Urinary bladder (tissue), 4 donors: Measurements from ENCODE around the gene PITPNM3. TPM values are rescaled to one million over a fixed set of nuclear protein-coding genes. Genes with fewer than 3 reads are reported as not detected.

Experiments used
- DNase-seq: peaks from one replicate; pipeline ENCODE4 v3.0.0-alpha.2; 2015; ENCODE audit errors: extremely low spot score
- H3K27ac ChIP-seq: one replicate; pipeline ENCODE4 v1.5.1; 2013; ENCODE audit warnings: low read depth, mild to moderate bottlenecking, moderate library complexity
- H3K36me3 ChIP-seq: one replicate; pipeline ENCODE4 v1.6.1; 2013; ENCODE audit warnings: mild to moderate bottlenecking, moderate library complexity; ENCODE audit not compliant: insufficient read depth
- H3K4me1 ChIP-seq: one replicate; pipeline ENCODE4 v1.6.1; 2013; ENCODE audit warnings: mild to moderate bottlenecking, moderate library complexity; ENCODE audit not compliant: insufficient read depth
- H3K4me3 ChIP-seq: one replicate; pipeline ENCODE4 v1.5.1; 2013; ENCODE audit warnings: low read depth, low read length
- WGBS: extraction: QIAGEN DNeasy Blood & Tissue Kit; methylation state at CpG from one replicate; pipeline ENCODE4 v1.1.7; 2013; 5-methylcytosine and 5-hydroxymethylcytosine counted together
- polyA plus RNA-seq: library from polyadenylated mRNA; stranded (reverse); fragments of 200-250 nt; gene quantifications from one replicate; pipeline ENCODE4 v1.2.3, GENCODE V29; 2013
- total RNA-seq: library from RNA; depleted of rRNA; stranded (reverse); fragments of >200 nt; gene quantifications from one replicate; pipeline ENCODE4 v1.2.3, GENCODE V29; 2014
- donor health status: healthy with polysubstance abuse.
- donor health status: healthy.

The PITPNM3 gene
- total and polyA plus RNA-seq, 2 donors: 2.3 to 10.1 TPM

DNA sequence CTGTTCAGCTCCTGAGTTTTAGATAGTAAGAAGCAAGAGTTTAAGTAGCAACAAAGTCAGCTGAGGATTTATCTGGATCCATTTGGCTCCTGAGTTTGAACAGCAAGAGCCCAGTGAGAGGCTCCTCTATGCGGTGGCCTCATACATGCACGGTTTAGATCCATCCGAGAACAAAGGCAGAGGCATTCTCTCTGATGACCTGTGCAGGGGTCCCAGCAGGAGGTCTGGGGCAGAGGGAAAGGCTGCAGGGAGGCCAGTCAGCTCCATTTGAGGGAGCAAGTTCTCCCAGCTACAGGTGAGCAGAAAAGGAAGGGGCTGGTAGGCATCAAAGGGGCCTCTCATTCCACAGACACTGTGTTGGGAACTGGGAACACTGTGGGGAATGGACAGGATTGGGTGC is 16.5 kb downstream of the PITPNM3 start:
- WGBS: 71% methylated on average over 3 of the region's 3 CpGs
- no peaks in the 10 kb centered on the region for H3K4me1 ChIP-seq
- no peak for DNase-seq
- no peaks in the 10 kb centered on the region for H3K36me3 ChIP-seq
- no peak overlapping the region for H3K4me3 ChIP-seq
- no peak overlapping the region for H3K27ac ChIP-seq

DNA sequence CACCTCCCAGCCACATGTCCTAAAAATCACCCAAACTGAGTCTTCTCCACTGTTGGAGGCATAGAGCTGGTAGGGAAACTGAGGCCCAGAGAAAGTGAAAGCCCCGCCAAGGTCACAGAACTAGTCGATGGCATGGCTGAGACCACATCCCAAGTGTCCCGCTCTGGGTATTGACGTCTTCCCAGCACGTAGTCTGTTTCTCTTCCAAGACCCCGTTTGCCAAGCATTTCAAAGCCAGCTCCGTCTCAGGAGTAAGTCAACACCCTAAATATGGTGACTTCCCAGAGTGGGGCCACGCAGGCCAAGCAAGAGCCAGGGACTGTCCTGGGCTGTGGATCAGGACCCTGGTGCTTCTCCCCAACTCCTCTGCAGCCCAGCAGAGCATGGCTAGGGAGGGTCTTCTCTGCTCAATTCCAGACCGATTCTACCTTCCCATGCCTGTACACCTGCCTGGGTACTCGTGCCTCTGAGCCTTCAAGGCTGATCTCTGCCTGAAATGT is 19.7 kb downstream of the PITPNM3 start:
- DNase-seq: no peak
- WGBS: 85% methylated on average over 10 of the region's 10 CpGs
- Histone ChIP-seq H3K27ac (no peak overlapping the region), H3K4me3 (no peak overlapping the region), H3K36me3 (no peaks in the 10 kb centered on the region), H3K4me1 (no peaks in the 10 kb centered on the region)

DNA sequence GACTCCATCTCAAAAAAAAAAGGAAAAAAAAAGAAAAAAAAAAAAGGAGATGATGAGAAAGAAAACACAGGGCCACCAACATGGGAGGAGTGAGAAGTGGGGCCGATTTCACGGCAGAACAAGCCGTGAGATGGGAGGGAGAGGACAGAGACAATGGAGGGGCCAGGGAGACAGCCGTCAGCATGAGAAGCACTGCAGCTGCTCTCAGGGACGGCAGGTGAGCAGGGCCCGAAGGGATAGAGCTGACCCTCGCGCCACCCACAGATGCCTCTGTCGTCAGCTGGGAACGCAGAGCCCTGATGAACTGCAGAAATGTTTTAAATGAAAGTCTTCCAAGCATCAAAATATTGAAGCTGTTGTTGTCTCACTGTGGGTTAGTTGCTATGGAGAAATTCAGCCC is 20.3 kb downstream of the PITPNM3 start:
- no peak for DNase-seq
- Histone ChIP-seq H3K36me3 (no peaks in the 10 kb centered on the region), H3K27ac (no peak overlapping the region), H3K4me3 (no peak overlapping the region), H3K4me1 (no peaks in the 10 kb centered on the region)
- WGBS: 63% methylated on average over 10 of the region's 10 CpGs

DNA sequence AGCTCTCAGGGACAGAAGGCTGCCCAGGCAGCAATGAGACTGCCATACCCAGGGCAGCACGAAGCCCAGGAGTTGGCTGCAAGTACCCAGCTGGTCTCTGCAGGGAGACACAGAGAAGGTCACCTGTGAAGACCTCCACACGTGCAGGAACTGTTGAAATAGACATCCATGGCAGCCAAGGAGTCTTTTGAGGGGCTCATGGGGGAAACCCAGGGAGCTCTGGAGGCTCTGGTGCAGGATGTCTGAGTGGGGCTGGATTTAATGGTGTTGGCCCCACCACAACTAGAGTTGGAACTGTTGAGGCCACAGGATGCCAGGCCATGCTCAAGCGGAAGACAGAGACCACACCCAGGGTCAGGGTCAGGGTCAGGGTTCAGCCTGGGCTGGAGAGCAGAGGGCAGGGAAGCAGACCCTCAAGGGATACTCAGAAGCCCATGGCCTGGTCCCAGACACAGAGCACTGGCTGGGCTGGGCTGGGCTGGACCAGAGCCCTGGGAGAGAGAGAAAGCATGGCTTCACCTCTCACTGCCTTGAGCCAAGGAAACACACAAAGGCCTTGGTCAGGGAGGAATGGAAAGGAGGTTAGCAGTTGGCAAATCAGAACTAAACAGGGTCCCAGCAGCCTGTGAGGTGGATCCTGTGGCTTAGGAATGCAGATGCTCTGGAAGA is 21.4 kb downstream of the PITPNM3 start:
- DNase-seq: no peak
- Histone ChIP-seq H3K4me3 (no peak overlapping the region), H3K36me3 (no peaks in the 10 kb centered on the region), H3K27ac (no peak overlapping the region), H3K4me1 (no peaks in the 10 kb centered on the region)
- WGBS: 72% methylated on average over 3 of the region's 3 CpGs

DNA sequence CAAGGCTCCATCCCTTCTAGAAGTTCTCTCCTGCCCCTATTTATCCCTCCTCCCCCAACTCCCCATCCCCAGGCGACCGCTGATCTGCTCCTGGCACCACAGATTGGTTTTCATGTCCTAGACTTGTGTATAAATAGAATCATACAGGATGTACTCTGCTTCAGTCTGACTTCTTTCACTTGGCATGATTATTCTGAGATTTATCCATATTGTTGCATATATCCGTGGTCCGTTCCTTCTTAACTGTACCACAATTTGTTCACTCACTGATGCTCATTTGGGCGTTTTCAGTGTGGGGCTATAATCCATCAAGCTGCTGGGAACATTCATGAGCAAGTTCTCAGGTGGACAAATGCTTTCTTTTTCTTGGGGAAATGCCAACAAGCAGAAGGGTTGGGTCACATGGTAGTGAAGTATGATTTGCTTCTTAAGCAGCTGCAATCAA is 23.9 kb downstream of the PITPNM3 start:
- no peak overlapping the region for H3K27ac ChIP-seq
- no peak for DNase-seq

DNA sequence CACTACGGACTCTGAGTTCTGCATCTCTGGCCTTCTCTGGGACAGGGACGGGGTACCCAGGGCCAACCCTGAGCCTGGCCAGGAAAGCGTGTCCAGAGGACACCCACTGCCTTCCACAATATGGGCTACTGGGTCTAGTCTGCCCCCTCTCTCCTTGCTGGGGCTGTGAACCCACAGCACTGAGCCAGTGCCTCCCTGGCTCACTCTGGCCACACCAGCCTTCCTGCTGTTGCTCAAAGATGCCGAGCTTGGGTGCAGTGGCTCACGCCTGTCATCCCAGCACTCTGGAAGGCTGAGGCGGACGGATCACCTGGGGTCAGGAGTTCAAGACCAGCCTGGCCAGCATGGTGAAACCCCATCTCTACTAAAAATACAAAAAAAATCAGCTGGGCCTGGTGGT is 24.8 kb downstream of the PITPNM3 start:
- Histone ChIP-seq H3K4me3 (no peak overlapping the region), H3K4me1 (no peaks in the 10 kb centered on the region), H3K27ac (no peak overlapping the region), H3K36me3 (no peaks in the 10 kb centered on the region)
- WGBS: 85% methylated on average over 7 of the region's 7 CpGs
- DNase-seq: no peak

More for the DNA sequence above, 23.9 kb downstream of the PITPNM3 start:
- Histone ChIP-seq H3K36me3 (no peaks in the 10 kb centered on the region), H3K4me3 (no peak overlapping the region), H3K4me1 (no peaks in the 10 kb centered on the region)
- 58% methylated on average over 5 of the region's 5 CpGs for WGBS

DNA sequence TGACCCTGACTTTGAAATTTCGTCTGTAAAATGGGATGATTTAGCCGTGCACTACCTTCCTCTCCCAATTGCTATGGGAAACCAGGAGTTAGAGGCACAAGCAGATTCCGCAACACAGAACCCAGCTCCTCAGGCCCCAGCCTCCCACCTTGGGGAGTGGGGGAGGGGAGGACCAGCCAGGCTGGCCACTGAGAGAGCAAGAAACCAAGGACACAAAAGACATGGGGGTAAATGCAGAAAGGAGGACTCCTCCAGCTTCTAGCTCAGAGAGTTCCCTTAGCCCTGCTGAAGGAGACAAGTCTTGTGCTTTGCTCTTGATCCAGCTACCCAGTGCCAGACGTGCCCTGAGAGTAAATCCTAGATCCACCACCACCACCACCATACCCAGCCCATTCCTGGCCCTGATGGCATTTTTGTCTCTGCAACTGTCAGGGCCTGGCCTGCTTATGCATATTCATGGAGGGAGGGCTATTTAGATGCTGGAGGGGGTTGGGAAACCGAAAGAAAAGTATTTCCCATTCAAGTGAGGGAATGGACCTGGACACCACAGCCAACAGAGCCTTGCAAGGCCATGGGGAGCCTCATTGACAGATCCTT is 25.9 kb downstream of the PITPNM3 start:
- WGBS: 82% methylated on average over 5 of the region's 5 CpGs
- H3K4me3 ChIP-seq: no peak overlapping the region
- no peaks in the 10 kb centered on the region for H3K4me1 ChIP-seq
- no peak for DNase-seq
- no peaks in the 10 kb centered on the region for H3K36me3 ChIP-seq
- H3K27ac ChIP-seq: no peak overlapping the region

DNA sequence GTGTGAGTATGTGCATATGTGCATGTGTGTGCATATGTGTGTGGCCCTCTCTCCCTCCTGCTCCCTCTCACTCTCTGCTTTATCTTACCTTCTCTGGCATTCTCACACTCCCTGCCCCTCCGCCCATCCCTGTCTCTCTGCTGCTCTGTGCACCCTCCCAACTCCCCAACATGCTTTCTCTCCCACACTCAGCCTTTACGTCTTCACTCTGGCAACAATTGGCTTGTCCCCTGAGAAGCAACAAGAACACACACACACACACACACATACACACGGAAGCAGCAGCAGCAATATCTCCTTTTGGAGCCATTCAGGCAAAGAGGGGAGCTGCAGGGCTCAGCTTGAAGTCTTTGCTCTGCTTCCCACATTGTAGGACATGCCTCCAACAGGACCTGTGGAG is 27.8 kb downstream of the PITPNM3 start:
- Histone ChIP-seq H3K4me1 (no peaks in the 10 kb centered on the region), H3K4me3 (no peak overlapping the region), H3K36me3 (no peaks in the 10 kb centered on the region), H3K27ac (no peak overlapping the region)
- DNase-seq: no peak
- WGBS: 68% methylated on average over 3 of the region's 3 CpGs

DNA sequence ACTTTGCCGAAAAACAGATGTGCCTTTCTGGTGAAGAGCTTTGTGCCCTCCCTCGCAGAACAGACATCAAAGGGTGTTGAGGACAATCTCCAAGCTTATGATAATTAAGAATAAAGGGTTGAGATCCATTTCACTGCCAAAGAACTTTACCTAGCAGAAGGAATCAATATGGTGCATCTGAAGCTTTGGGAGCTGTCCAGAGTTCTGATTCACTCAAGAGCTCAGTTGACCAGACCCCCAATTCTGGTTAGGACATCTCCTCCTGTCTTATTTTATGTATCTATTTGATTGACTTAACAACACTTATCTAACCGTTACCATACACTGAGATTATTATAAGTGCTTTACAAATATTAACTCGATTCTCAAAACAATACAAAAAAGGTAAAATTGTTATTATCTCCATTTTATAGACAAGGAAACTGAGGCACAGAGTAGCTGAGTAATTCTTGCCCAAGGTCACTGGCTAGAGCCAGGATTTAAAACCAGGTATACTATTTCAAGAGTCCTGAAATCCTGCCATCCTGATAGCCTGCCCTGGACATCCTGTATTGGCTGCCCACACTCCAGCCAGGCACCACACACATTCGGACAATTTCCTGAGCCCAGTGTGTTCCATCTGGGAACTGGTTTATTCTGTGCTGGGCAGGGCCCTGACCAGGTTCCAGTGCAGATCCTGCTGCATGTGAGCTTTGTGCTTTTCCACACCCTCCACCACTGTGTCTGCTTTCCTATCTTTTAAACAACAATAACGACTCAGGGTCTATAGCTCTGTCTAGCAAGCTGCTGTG is 29.8 kb downstream of the PITPNM3 start:
- no peak for DNase-seq
- no peaks in the 10 kb centered on the region for H3K4me1 ChIP-seq
- no peaks in the 10 kb centered on the region for H3K36me3 ChIP-seq
- no peak overlapping the region for H3K4me3 ChIP-seq
- no peak overlapping the region for H3K27ac ChIP-seq
- 92% methylated on average over 6 of the region's 6 CpGs for WGBS

DNA sequence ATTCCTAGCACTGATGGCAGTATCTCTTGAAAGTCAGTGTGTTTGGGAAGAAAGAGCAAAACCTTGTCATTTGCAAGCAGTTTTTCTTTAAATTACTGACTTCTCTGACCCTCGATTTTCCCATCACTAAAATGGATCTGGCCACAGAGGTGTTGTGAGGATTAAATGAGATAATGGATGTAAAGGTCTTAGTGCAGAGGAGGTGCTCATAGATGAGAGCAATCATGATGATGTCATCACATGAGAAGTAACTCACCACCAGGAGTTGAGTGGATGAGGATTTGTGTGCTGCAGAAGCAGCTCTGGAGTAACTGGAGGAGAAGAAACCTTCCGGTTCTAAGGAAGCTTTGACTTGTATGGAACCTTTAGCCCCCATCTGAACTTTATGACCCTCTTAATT is 30.6 kb downstream of the PITPNM3 start:
- no peak for DNase-seq
- WGBS: 89% methylated on average over 2 of the region's 2 CpGs
- Histone ChIP-seq H3K4me3 (no peak overlapping the region), H3K36me3 (no peaks in the 10 kb centered on the region), H3K4me1 (no peaks in the 10 kb centered on the region), H3K27ac (no peak overlapping the region)

DNA sequence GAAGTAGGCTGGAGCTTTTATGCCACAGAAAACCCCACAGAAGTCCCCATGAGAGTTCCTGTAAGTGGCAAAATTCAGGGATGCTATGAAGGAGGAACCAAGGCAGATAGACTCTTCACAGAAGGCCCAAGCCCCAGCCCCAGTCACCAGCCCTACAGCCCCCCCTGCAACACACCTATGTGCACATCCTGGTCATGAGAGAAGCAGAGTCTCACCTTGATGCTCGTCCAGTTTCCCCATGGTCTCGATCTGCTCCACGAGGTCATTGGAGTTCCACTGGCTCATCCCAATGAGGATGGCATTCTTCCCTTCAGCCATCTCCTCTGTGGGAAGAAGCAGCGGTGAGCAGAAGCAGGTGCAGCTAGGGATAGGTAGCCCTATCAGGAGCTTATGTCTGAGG is 31.2 kb downstream of the PITPNM3 start:
- no peaks in the 10 kb centered on the region for H3K36me3 ChIP-seq
- H3K4me1 ChIP-seq: no peaks in the 10 kb centered on the region
- no peak overlapping the region for H3K4me3 ChIP-seq
- no peak for DNase-seq
- 90% methylated on average over 4 of the region's 4 CpGs for WGBS
- no peak overlapping the region for H3K27ac ChIP-seq

DNA sequence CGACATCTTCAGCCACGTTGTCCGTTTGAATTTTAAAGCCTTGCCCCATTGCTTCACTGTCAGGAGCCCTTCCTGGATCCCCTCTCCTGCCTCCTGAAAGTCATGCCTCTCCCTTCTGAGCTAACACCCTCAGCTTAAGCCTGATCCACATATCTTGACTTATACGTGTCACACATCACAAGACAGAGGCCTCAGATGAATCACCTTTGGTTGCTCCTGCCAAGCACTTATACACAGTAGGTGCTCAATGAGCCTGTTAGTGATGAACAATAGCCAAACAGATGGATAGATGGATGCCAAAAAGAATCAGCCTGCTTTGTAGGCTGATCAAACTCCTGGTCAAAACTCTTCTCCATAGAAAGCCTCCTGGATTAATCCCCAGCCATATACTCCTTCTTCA is 31.8 kb downstream of the PITPNM3 start:
- H3K4me3 ChIP-seq: no peak overlapping the region
- H3K27ac ChIP-seq: no peak overlapping the region
- H3K4me1 ChIP-seq: no peaks in the 10 kb centered on the region
- no peaks in the 10 kb centered on the region for H3K36me3 ChIP-seq
- DNase-seq: no peak
- 63% methylated on average over 4 of the region's 4 CpGs for WGBS

DNA sequence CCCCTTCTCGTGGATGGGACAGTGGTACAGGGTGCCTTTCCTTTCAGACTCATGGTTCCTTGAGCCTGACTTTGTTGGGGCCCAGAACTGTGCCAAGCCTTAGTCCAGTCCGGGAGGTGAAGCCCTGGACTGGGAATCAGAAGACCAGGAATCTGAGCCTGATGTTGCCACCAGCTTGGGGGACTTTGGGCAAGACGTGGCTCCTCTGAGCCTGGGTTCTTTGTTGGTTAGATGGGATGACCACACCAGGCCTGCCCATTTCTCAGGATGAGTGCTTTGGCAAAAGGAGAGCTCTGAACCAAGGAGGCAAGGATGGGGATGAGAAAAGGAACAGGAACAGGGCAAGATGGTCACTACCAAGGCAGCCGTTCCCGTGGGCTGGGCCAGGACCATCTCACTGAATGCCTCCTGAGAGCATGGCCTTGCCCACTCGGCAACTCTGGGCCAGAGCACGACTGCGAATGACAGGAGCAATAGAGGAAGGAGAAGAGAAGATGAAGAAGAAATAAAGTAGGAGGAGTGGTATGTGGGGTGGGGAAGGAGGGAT is 32.5 kb downstream of the PITPNM3 start:
- H3K4me3 ChIP-seq: no peak overlapping the region
- no peaks in the 10 kb centered on the region for H3K36me3 ChIP-seq
- no peak overlapping the region for H3K27ac ChIP-seq
- DNase-seq: no peak
- no peaks in the 10 kb centered on the region for H3K4me1 ChIP-seq
- WGBS: 89% methylated on average over 8 of the region's 8 CpGs

DNA sequence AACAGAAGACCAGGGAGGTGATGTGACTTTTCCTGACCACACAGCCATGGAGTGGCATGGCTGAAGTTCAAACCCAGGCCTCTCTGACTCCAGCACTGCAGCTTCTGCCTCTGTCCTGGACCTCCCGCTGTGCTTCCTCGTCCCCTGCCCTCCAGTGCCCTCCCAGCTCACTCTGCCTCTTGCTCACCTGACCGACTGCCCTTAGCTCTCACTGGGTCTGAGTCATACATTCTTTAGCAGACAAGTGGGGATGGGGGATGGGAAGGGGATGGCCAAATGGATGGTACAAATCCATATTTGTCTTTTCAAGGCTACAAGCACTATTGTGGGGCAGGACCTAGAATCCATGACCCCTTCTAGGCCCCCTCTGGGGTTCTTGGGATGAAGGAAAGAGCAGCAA is 33.0 kb downstream of the PITPNM3 start:
- Histone ChIP-seq H3K36me3 (no peaks in the 10 kb centered on the region), H3K4me1 (no peaks in the 10 kb centered on the region), H3K27ac (no peak overlapping the region), H3K4me3 (no peak overlapping the region)
- WGBS: 72% methylated on average over 3 of the region's 3 CpGs
- DNase-seq: no peak
